GM21717 (cell line): Measurements from ENCODE around the gene JAKMIP2.
"Not testable (repeated sequence)": the region's sequence is repeated elsewhere in the genome, so short reads cannot be mapped to it uniquely, and the experiment has no call there.

Source experiments
- ATAC-seq: cut with Tn5 transposase; IDR thresholded peaks from one replicate; pipeline ENCODE4 v1.9.1; 2021; ENCODE audit warnings: mild to moderate bottlenecking, moderate library complexity; ENCODE audit not compliant: unreplicated experiment

Gene JAKMIP2

DNA sequence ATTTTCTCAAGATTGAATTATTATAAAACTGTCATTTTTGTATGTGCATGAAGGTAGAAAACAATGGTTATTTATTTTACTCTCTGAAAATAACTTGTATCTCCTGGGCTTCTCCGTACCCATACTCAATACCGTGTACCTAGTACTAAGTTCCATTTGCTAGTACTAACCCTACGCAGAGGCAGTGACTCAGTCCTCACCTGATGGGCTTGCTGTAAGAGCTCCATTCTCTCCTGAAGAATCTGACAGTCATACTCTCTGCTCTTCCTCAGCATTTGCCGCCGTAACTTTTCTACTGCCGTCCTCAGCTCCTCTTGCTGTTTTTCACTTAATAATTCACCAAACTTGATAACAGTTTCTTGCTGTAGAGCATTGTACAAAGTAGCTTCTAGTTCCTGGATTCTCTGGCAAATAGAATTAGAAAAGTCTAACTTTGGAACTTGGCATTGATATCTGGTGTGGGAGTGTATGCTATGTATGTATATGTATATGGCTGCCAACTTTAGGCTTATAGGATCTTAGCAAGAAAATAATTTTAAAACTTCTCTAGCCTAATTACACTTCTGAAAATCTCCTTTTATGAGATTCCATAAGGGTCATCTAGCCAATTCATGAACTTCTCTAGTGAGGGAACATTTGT lies 164.7 kb downstream of the JAKMIP2 start:
- no peak for ATAC-seq

DNA sequence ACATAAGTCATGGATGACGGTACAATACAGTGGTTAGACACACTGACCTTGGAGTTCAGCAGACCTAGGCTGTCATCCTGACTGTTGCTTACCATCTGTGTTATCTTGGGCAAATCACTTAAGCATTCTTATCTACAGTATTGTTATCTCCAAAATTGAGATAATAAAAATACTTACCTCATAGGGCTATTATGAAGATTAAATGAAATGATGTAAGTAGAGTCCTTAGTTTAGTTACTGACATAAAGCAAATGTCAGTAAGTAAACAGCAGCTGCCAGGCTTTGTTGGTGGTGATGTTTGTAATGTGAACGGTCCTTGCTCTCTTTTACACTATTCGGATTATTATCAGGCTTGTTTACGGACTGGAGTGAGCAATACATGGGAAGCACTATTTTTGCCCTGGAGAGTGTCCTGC lies 165.3 kb downstream of the JAKMIP2 start:
- ATAC-seq, result no peak

DNA sequence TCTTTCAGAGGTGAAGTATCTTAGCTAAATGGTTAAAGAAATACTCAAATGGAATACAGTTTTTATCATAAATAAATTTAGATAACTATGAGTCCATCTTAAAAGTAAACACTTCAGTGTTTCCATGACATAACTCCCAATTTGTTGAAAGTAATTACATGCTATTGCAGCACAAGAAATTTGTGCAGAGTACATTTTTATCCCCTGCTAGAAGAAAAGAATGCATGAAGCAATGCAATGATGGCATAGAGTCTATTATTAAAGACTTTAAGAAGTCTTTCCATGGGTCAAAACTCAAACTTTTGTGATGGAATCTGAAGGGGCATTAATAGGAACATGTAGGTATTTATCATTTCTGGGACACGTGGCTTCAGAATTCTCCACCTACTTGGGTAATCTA lies 166.1 kb downstream of the JAKMIP2 start:
- no peak for ATAC-seq

DNA sequence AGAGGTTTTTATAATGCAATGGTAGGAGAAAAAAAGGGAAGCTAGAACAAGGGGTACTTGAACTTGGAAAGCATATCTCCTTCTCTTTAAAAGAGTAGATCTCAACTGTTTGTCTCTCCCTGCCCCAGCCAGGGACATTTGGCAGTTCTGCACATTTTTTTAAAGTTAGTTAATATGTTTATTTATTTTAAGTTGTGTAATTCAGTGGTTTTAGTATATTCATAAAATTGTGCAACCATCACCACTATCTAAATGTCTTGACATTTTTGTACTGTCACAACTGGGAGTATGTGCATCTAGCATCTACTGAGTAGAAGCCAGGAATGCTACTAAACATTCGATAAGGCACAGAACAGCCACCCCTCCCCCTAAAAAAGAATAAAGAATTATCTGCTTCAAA lies 169.2 kb downstream of the JAKMIP2 start:
- no peak for ATAC-seq

DNA sequence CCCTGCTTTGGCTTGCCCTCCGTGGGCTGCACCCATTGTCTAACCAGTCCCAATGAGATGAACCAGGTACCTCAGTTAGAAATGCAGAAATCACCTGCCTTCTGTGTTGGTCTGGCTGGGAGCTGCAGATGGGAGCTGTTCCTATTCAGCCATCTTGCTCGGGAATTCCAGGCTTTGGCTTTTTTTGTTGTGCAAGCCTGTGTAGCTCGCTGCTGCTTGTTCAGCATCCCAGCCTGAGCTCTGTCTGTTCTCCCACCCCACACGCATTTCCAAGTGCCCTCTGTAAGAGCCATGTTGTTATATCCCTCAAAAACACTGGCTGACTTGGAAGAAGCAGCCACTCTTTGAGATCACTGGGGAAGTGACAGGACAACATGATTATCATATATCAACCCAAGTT lies 171.0 kb downstream of the JAKMIP2 start:
- no peak for ATAC-seq

DNA sequence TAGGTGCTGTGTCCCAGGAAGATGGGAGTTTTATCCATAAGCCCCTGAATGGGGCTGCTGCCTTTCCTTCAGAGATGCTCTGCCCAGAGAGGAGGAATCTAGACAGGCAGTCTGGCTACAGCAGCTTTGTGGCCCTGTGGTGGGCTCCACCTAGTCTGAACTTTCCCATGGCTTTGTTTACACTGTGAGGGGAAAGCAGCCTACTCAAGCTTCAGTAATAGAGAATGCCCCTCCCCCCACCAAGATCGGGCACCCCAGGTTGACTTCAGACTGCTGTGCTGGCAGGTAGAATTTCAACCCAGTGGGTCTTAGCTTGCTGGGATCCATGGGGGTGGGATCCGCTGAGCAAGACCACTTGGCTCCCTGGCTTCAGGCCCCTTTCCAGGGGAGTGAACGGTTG lies 171.7 kb downstream of the JAKMIP2 start:
- ATAC-seq, result no peak

DNA sequence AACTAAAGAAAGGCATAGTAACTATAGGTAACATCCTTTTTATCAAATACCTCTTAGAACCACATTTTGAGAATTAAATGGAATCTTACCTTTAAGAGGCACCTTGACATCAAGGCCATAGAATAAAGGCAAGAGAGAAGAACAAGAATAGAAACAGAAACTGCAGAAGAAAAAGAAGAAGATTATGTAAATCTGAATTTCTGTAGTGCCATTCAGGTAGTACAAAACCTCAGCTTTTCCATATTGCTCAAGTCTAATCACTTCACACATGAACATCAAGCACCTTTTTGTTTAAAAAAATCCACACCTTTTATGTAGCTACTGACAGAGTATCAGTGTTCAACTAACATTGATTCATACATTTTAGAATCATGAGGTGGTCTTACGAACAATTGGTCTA lies 180.9 kb downstream of the JAKMIP2 start:
- peak; percentile 74 for ATAC-seq

DNA sequence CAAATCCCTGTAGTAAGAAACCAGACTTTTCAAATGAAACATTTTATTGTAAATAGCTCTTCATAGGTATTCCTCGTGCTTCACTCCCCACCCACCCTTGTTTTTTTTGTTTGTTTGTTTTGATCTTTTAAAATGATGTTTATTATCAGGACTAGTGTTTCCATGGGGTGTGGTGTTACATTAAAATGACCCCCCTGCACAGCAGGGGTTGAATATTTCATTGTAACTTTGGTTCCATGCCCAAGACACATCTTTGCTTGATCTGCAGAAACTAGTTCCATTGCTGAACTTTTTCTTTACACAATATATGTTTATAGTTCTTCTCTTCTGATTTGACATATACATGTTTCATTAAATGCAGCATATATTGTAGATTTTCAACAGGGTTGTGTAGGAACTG lies 191.4 kb downstream of the JAKMIP2 start:
- ATAC-seq, result no peak

DNA sequence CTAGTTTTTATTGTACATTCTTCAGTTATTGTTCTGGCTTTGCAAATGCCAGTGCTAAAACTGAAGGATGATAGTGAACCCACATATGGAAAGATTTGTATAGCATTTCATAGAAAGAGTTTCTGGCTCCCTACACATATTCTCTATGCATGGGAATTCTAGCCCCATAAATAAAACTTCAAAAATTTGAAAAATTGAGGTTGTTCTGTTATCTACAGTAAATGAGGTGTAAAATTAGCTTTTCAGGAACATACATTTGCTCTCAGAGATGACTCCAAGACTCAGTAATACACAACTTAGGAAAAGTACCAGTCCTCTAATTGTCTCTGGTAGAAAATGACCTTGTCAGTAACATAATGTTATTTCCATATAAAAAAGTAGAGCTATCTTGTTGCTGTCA lies 192.4 kb downstream of the JAKMIP2 start:
- ATAC-seq, result no peak

DNA sequence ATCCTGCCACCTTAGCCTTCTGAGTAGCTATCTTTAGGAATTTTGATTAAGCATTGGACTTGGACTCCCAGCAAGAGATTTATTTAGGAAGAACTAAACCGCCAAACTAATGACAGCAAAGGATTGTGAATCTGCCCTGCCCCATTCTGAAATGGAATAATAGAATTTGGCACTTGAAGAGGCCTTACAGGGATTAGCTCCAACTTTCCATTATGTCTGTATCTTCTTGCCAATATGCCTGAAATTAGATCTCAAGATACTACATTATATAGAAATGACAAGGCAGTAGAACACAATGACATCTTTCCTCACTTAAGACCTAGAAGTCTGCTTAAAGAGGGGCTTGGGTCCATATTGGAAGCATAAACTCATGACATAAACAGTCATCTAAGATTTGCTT lies 195.7 kb downstream of the JAKMIP2 start:
- no peak for ATAC-seq

DNA sequence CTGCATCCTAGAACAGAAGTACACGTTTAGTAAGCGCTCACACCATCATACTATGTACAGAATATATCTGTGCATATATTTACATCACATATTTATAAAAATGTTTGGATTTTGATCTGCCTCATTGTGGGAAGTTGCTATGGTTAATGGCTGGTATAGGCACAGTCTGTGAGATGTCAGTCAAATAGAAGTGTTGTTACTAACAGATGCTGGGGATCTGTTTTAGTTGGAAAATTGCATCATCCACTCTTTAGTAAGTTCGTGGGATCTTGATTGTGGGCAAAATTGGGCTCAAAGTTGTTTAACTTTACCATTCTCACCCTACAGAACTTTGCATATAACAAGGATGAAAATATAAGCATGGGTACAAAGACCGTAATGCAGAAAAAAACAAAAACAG lies 196.3 kb downstream of the JAKMIP2 start:
- ATAC-seq, result no peak

DNA sequence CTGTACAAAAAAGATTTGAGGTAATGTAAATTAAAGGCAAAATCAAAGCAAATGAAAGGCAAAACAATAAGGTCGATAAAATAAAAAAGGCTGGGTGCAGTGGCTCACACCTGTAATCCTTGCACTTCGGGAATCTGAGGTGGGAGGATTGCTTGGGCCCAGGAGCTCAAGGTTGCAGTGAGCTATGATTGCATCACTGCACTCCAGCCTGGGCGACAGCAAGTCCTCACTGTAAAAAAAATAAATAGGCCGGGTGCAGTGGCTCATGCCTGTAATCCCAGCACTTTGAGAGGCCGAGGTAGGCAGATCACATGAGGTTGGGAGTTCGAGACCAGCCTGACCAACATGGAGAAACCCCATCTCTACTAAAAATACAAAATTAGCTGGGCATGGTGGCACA lies 200.3 kb downstream of the JAKMIP2 start:
- not testable (repeated sequence) for ATAC-seq

DNA sequence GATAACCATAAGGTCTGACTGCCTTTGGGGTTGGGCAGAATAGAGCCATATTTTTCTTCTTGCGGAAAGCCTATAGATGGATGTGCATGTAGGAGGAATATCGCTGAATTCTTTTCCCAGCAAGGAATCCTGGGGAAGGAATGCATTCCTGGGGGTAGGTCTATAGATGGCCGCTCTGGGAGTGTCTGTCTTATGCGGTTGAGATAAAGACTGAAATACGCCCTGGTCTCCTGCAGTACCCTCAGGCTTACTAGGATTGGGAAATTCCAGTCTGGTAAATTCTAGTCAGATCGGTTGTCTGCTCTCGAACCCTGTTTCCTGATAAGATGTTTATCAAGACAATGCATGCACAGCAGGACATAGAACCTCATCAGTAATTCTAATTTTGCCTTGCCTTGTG lies 202.1 kb downstream of the JAKMIP2 start:
- ATAC-seq, result not testable (repeated sequence)

DNA sequence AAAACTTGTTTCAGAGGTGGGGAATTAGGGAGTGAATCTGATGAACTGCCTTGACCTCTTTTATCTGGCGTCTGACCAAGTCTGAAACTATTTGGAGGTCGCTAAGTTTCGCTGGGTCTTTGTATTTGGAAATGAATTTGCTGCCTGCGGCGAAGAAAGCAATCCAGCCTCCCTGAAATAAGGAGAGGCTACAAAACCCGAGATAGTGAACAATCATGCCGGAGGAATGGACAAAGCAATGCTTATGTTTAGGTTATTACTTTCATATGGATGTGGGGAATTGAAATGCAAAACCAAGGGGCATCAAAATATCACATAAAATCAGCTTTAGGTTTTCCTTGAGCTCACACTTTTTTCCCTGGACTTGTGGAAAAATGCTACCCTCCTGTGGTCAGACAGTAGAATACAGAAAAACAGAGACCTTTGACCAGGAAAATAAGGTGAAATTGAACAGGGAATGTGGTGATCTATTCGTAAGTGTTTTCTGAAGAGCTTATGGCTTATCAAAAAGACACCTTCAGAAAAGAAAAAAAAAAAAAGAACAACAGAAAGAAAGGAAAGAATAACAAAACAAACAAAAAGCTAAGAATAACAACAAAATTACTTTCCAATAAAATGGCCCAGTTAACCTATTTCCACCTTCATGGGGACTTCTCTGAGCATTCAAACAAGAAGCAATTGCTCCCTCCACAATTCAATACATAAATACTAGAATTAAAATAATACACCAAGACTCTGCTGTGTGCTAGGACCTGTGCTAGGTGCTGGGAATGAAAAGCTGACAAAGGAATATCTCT lies 204.1 kb downstream of the JAKMIP2 start:
- no peak for ATAC-seq

DNA sequence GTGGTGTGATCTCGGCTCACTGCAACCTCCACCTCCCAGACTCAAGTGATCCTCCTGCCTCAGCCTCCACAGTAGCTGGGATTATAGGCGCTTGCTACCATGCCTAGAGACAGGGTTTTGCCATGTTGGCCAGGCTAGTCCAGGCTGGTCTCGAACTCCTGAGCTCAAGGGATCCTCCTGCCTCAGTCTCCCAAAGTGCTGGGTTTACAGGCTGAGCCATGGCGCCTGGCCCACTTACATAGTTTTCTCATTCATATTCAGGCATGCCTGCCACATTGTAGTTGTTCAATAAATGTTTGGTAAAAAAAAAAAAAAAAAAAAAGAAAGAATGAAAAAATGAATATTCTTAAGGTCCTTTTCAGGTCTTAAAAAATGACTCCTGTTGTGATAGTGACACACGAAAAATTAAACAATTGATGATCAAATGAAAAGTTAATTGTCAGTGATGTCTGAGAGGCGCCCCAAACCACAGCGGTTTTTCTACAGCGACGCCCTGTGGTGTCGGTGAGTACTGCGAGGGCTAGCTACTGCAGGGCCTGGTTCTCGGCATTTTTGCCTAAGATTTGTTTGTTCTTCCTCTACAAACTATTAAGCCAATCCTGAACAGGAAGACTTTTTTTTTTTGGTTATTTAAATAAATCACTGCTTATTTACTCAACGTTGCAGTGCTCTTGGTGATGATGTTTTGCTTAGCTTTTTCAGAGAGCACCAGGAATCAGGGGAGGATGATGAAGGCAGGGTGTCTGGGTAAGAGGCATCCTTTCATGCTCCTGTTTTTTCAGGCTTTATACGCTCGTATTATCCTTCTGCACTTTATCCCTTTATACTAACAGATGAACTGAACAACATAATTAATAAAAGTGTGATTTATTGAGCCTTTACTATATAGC lies 205.6 kb downstream of the JAKMIP2 start:
- ATAC-seq, result peak; percentile 64

DNA sequence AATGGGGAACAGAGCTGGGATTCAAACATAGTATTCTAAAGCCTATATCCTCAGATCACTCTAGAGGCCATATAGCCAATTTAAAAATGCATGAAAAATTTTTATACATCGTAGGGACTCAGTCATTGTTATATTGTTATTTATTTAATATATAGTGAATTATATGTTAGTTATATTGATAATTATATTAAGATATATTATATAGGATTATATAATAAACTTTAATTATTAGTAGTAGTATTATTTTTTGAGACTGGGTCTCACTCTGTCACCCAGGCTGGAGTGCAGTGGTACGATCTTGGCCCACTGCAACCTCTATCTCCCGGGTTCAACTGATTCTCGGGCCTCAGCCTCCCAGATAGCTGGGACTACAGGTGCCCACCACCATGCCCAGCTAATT lies 206.9 kb downstream of the JAKMIP2 start:
- no peak for ATAC-seq

DNA sequence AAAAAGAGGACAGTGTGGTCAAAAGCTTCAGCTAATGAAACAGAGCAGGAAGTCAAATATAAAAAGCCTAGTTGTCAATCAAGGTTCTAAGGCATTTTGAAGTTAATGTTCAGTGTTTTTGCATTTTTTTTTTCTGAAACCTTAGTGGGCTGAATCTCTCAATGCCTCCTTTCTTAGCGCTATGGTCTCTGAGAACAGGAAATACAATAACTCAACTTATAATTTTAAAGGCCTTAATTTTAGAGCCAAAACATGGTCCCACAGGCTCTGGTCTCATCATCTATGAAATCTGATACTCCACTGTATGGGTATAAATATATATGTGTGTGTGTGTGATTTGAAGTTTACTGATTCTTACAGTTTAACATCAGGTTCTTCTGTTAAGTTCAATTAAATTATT lies 209.3 kb downstream of the JAKMIP2 start:
- no peak for ATAC-seq

DNA sequence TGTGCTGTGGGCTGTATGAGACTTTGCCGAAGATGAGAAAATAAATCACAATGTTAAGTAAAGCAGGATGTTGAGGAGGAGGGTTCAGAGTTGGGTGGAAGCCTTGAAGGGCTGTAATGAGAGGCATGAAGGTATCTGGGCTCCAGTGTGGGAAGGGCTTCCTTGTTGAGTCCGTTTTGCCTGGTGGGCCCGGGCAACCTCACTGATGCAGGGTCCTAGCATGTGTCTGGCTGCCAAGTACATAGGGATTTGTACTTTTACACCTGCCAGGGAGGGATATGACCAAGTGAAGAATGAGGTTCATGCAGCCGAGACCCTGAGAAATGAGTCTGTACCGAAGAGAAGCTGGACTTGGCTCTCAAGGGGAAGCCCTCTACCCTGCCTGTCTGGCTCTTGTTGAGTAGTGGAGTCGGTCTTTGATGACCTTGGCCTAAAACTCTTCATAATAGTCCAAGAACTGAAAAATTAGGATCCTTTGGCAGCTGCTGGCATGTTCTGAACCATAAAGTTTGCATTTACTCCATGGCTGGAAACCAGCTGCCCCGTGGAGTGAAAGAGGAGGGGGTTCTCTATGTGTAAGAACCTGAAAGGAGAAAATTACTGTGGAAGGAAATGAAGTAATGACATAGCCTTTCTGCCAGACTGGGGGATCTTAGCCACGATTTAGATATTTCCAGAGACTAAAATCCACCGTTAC lies 213.7 kb downstream of the JAKMIP2 start:
- ATAC-seq, result no peak

DNA sequence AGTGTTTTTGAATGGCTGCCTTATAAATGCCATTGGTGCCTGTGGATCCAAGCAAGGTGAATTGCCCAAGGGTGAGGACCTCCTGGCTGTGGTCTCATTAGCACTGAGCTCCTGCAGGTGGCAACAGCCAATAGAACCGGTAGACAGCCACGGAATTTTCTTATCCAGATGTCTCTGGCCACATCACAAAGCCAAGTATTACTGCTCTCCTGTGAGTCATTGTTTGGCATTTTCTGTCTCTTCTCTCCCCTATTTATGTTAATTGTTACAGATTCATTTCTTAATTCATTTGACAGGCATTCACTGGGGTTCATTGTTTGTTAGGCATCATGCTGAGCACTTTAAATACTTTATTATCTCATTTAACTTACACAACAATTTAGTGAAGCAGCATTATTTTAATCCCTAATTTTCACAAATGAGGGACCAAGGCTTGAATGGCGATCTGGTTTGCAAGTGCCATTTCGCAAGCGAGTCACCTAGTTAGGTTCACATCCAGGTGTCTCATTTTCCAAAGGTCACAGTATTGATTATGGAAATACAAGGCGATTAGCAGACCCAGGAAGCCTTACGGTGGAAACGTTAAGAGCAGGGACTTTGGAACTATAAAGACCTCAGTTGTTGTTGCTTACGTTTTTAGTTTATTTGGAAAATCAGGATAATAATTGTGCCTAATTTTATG lies 214.5 kb downstream of the JAKMIP2 start:
- ATAC-seq, result no peak

DNA sequence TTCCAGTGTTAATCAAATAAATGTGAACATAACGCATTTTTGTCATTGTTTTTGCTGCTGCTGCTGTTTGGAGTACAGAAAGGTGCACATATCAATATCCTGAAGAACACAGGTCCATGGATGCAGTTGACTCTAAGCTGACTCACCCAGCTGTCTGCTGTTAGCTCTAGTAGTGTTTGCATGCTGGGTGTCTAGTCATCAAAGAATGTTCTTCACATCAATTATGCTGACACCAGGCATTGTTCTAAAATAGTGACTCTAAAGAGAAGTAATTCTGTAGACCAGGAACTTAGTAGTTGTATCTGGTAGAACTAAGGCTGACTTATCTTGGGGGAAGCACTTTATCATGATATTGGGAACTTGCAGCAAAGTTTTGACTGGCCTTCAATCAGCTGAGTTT lies 217.0 kb downstream of the JAKMIP2 start:
- ATAC-seq, result no peak

DNA sequence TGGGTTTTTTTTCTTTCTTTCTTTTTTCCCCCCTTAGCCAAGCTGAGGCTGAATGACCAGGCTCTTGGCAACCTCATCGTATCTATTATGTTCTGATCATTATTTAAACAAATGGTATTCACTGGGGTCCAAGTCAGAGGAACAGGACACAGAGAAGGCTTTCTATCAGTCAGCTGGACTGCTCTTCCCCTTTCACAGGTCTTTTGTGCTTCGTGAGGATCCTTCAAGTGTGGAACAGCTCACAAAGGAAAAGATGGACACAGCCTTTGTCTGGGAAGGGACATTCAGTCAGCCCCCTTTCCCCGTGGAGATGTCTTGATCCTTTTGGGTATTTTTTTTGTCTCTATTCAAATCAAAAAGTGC lies 218.4 kb downstream of the JAKMIP2 start:
- ATAC-seq, result no peak
